Transverse colon (tissue), 4 donors: Measurements from ENCODE around the gene TGFB2.

ENCODE experiments used
- CTCF ChIP-seq, 5 experiments: fragments of 200-600 bp in 3 of 5; fragments of 450-650 bp in 2 of 5; sonication (generic) in 3 of 5; IDR thresholded peaks; 1 replicate in 2 of 5; 2 replicates in 3 of 5; pipeline ENCODE4 v1.5.1; 2016 to 2017; ENCODE audit warnings: antibody characterized with exemption in 5 of 5, inconsistent platforms in 3 of 5, mild to moderate bottlenecking in 2 of 5, moderate library complexity in 1 of 5
- EP300 ChIP-seq: sonication (generic); formaldehyde crosslinking; IDR thresholded peaks from one replicate; pipeline ENCODE4 v1.6.1; 2017; ENCODE audit warnings: antibody characterized with exemption, low read depth
- POLR2A ChIP-seq: fragments of 450-650 bp; IDR thresholded peaks from one replicate; pipeline ENCODE4 v1.6.1; 2016; ENCODE audit warnings: antibody characterized with exemption, mild to moderate bottlenecking, moderate library complexity
- POLR2AphosphoS5 ChIP-seq, 3 donors: sonication (generic); formaldehyde crosslinking; IDR thresholded peaks; one replicate each; pipeline ENCODE4 v1.6.1; 2016; ENCODE audit warnings: antibody characterized with exemption in 3 of 3

- no peak for TF ChIP-seq POLR2AphosphoS5 (IDR thresholded peaks at IDR 0.05)
- TF ChIP-seq CTCF (IDR thresholded peaks at IDR 0.05) = no peak
- TF ChIP-seq EP300 = no peak
- no peak for TF ChIP-seq POLR2A
These were observed 45.5 kb downstream of the TGFB2 start for GRCh38 chr1:218390618-218391017.
